WTC11 (cell line): Measurements from ENCODE around the gene CADM1. TPM values are rescaled to one million over a fixed set of nuclear protein-coding genes. Genes with fewer than 3 reads are reported as not detected.

ENCODE experiments used
- ATAC-seq: fragments of 200-7000 bp; cut with Tn5 transposase; 2 replicates; pipeline ENCODE4 v1.10.0; 2021; ENCODE audit warnings: mild to moderate bottlenecking, moderate library complexity
- CTCF ChIA-PET: fragments of 300-600 bp; sonication (Branson Sonifier 250); formaldehyde crosslinking; loops from one replicate; lab custom pipeline; 2021; ENCODE audit warnings: antibody characterized with exemption; lab: Charles Lee
- POLR2A ChIA-PET: fragments of 350-600 bp; sonication (Branson Sonifier 250); formaldehyde crosslinking; loops from one replicate; lab custom pipeline; 2021; ENCODE audit warnings: antibody characterized with exemption; lab: Charles Lee
- DNase-seq: peaks from one replicate; pipeline ENCODE4 v3.0.0; 2021; ENCODE audit warnings: low spot score
- H3K27ac Mint-ChIP-seq: 2 replicates; pipeline ENCODE4 v1.8.0; 2021; ENCODE audit warnings: mixed read lengths
- H3K27me3 Mint-ChIP-seq: 2 replicates; pipeline ENCODE4 v1.8.0; 2021; ENCODE audit warnings: low read depth, mild to moderate bottlenecking, moderate library complexity, mixed read lengths
- H3K36me3 Mint-ChIP-seq: 2 replicates; pipeline ENCODE4 v1.8.0; 2021; ENCODE audit warnings: mixed read lengths
- H3K4me1 Mint-ChIP-seq: 2 replicates; pipeline ENCODE4 v1.8.0; 2022; ENCODE audit warnings: mixed read lengths
- H3K4me3 Mint-ChIP-seq: 2 replicates; pipeline ENCODE4 v1.8.0; 2021; ENCODE audit warnings: mild to moderate bottlenecking, moderate library complexity, mixed read lengths
- H3K9me3 Mint-ChIP-seq: 2 replicates; pipeline ENCODE4 v1.8.0; 2021; ENCODE audit warnings: mixed read lengths
- CREM ChIP-seq: sonication (generic); formaldehyde crosslinking; IDR thresholded peaks from 2 replicates; pipeline ENCODE4 v1.8.1; 2022; ENCODE audit warnings: mild to moderate bottlenecking, missing genetic modification reagents, moderate library complexity
- EMX1 ChIP-seq: fragments of 250-450 bp; sonication (Bioruptor Pico); IDR thresholded peaks from 2 replicates; pipeline ENCODE4 v1.8.0; 2021; ENCODE audit warnings: mild to moderate bottlenecking
- JAZF1 ChIP-seq: fragments of 250-450 bp; sonication (Bioruptor Pico); IDR thresholded peaks from 2 replicates; pipeline ENCODE4 v1.9.0; 2021; ENCODE audit warnings: moderate library complexity, mild to moderate bottlenecking, inconsistent platforms
- KAT7 ChIP-seq: sonication (generic); formaldehyde crosslinking; IDR thresholded peaks from 2 replicates; pipeline ENCODE4 v1.8.1; 2023; ENCODE audit warnings: missing genetic modification reagents, mild to moderate bottlenecking, borderline replicate concordance
- MXD4 ChIP-seq: fragments of 250-450 bp; sonication (Bioruptor Pico); IDR thresholded peaks from 2 replicates; pipeline ENCODE4 v1.8.0; 2021; ENCODE audit warnings: mild to moderate bottlenecking, moderate library complexity, borderline replicate concordance
- MYBL2 ChIP-seq: sonication (generic); formaldehyde crosslinking; IDR thresholded peaks from 2 replicates; pipeline ENCODE4 v1.8.1; 2023; ENCODE audit warnings: mild to moderate bottlenecking, moderate library complexity, missing genetic modification reagents
- PRRX2 ChIP-seq: fragments of 250-450 bp; sonication (Bioruptor Pico); IDR thresholded peaks from 2 replicates; pipeline ENCODE4 v1.8.0; 2021; ENCODE audit warnings: mild to moderate bottlenecking
- RELA ChIP-seq: sonication (generic); formaldehyde crosslinking; IDR thresholded peaks from 2 replicates; pipeline ENCODE4 v1.8.1; 2022; ENCODE audit warnings: missing genetic modification reagents, mild to moderate bottlenecking, borderline replicate concordance
- SP1 ChIP-seq: sonication (generic); formaldehyde crosslinking; conservative IDR thresholded peaks from 2 replicates; pipeline ENCODE4 v1.8.1; 2022; ENCODE audit warnings: missing genetic modification reagents
- ZNF219 ChIP-seq: sonication (generic); formaldehyde crosslinking; IDR thresholded peaks from 2 replicates; pipeline ENCODE4 v1.8.0; 2023; ENCODE audit warnings: missing genetic modification reagents, mild to moderate bottlenecking, borderline replicate concordance
- total RNA-seq: library from RNA; stranded (reverse); gene quantifications from 3 replicates; pipeline ENCODE4 v1.2.3, GENCODE V29; 2021
- TF ChIP-seq, protein P1 (sequence below): sonication (generic); formaldehyde crosslinking; IDR thresholded peaks from 2 replicates; pipeline ENCODE4 v1.8.0; 2023; ENCODE audit warnings: missing genetic modification reagents
- TF ChIP-seq, protein P2 (sequence below): sonication (generic); formaldehyde crosslinking; IDR thresholded peaks from 2 replicates; pipeline ENCODE4 v1.8.1; 2022; ENCODE audit warnings: mild to moderate bottlenecking, moderate library complexity, missing genetic modification reagents
- TF ChIP-seq, protein P3 (sequence below): fragments of 250-450 bp; sonication (Bioruptor Pico); IDR thresholded peaks from 2 replicates; pipeline ENCODE4 v2.1.2; 2022; ENCODE audit warnings: mild to moderate bottlenecking, moderate library complexity
- TF ChIP-seq, protein P4 (sequence below): sonication (generic); formaldehyde crosslinking; IDR thresholded peaks from 2 replicates; pipeline ENCODE4 v1.8.0; 2023; ENCODE audit warnings: missing genetic modification reagents, mild to moderate bottlenecking, borderline replicate concordance
- TF ChIP-seq, protein P5 (sequence below): sonication (generic); formaldehyde crosslinking; IDR thresholded peaks from 2 replicates; pipeline ENCODE4 v1.8.1; 2022; ENCODE audit warnings: low read depth, missing genetic modification reagents, borderline replicate concordance
- TF ChIP-seq, protein P6 (sequence below): fragments of 250-450 bp; sonication (Bioruptor Pico); IDR thresholded peaks from 2 replicates; pipeline ENCODE4 v1.9.0; 2021; ENCODE audit warnings: mild to moderate bottlenecking
- TF ChIP-seq, protein P7 (sequence below): fragments of 200-600 bp; IDR thresholded peaks from 2 replicates; pipeline ENCODE4 v1.8.0; 2022; ENCODE audit warnings: antibody characterized with exemption

The CADM1 gene
- total RNA-seq, 1 experiment from 2014 or later = 26.8 TPM

DNA sequence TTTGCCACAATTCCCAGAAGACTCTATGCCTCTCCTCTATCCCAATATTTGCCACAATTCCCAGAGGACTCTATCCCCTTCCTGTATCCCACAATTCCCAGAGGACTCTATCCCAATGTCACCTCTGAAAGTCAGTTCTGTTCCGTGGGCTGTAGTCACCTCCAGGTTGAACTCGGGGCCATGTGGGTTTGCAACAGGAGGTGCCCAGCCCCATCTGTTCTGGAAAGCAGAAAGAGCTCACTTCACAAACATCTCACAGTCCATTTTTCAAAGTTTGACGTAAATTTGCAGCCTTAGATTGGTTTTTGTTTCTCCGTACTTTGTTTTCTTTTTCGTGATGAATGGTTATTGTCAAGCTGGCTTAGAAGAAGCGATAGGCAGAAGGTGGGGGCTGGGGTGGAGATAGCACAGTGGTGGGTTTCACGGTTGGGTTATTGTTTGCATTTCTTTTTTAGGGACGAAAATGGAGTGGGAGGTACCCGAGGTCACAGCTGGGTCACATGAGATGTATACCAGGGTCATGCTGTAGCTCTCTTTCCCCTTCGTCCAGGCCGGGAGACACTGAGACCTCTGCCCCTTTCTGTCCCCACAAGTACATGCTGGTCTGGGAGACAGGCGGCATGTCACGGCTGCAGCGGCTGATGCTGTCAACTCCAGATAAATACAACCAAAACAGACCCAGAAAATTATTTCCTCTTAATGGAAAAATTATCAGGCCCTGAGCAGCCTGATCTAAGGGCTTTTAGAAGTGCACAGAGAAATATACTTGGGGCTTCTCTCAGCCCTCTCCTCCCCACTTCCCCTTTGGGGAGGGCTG, 374.5 kb downstream of the CADM1 start (continued):
- TF ChIP-seq, protein P1, sequence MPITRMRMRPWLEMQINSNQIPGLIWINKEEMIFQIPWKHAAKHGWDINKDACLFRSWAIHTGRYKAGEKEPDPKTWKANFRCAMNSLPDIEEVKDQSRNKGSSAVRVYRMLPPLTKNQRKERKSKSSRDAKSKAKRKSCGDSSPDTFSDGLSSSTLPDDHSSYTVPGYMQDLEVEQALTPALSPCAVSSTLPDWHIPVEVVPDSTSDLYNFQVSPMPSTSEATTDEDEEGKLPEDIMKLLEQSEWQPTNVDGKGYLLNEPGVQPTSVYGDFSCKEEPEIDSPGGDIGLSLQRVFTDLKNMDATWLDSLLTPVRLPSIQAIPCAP (CRISPR knock-in tag) = no peak
- no peak for TF ChIP-seq JAZF1 (CRISPR knock-in tag)
- TF ChIP-seq, protein P2, sequence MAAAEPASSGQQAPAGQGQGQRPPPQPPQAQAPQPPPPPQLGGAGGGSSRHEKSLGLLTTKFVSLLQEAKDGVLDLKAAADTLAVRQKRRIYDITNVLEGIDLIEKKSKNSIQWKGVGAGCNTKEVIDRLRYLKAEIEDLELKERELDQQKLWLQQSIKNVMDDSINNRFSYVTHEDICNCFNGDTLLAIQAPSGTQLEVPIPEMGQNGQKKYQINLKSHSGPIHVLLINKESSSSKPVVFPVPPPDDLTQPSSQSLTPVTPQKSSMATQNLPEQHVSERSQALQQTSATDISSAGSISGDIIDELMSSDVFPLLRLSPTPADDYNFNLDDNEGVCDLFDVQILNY (CRISPR knock-in tag) = no peak

DNA sequence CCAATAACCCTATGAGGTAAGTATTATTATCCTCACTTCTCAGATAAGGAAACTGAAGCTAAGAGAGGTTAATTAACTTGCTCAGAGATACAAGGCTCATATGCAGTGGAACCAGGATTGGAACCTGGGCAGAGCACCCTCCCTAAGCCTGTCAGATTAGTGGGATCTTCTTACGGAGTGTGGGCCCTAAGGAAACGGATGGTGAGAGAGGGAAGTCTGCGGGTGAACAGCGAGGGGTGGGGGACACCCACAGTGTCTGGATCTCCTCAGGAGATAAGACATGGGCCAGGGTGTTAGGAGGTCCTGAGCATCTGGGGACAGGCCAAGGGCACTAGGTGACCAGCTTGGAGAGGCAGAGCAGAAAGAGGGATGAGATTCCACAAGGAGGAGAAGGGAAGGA, 376.0 kb downstream of the CADM1 start:
- POLR2A ChIA-PET = no interaction called here
- DNase-seq (no peak), ATAC-seq (no peak)
- no peak overlapping the region for H3K4me3 Mint-ChIP-seq
- CTCF ChIA-PET = no interaction called here
- TF ChIP-seq CREM (no peak), ZNF219 (CRISPR knock-in tag) (no peak), EMX1 (CRISPR knock-in tag) (no peak), PRRX2 (CRISPR knock-in tag) (no peak), KAT7 (CRISPR knock-in tag) (no peak), MYBL2 (no peak), SP1 (CRISPR knock-in tag) (no peak), RELA (CRISPR knock-in tag) (no peak), MXD4 (CRISPR knock-in tag) (no peak)
- TF ChIP-seq, protein P3, sequence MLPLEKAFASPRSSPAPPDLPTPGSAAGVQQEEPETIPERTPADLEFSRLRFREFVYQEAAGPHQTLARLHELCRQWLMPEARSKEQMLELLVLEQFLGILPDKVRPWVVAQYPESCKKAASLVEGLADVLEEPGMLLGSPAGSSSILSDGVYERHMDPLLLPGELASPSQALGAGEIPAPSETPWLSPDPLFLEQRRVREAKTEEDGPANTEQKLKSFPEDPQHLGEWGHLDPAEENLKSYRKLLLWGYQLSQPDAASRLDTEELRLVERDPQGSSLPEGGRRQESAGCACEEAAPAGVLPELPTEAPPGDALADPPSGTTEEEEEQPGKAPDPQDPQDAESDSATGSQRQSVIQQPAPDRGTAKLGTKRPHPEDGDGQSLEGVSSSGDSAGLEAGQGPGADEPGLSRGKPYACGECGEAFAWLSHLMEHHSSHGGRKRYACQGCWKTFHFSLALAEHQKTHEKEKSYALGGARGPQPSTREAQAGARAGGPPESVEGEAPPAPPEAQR = no peak
- TF ChIP-seq, protein P4, sequence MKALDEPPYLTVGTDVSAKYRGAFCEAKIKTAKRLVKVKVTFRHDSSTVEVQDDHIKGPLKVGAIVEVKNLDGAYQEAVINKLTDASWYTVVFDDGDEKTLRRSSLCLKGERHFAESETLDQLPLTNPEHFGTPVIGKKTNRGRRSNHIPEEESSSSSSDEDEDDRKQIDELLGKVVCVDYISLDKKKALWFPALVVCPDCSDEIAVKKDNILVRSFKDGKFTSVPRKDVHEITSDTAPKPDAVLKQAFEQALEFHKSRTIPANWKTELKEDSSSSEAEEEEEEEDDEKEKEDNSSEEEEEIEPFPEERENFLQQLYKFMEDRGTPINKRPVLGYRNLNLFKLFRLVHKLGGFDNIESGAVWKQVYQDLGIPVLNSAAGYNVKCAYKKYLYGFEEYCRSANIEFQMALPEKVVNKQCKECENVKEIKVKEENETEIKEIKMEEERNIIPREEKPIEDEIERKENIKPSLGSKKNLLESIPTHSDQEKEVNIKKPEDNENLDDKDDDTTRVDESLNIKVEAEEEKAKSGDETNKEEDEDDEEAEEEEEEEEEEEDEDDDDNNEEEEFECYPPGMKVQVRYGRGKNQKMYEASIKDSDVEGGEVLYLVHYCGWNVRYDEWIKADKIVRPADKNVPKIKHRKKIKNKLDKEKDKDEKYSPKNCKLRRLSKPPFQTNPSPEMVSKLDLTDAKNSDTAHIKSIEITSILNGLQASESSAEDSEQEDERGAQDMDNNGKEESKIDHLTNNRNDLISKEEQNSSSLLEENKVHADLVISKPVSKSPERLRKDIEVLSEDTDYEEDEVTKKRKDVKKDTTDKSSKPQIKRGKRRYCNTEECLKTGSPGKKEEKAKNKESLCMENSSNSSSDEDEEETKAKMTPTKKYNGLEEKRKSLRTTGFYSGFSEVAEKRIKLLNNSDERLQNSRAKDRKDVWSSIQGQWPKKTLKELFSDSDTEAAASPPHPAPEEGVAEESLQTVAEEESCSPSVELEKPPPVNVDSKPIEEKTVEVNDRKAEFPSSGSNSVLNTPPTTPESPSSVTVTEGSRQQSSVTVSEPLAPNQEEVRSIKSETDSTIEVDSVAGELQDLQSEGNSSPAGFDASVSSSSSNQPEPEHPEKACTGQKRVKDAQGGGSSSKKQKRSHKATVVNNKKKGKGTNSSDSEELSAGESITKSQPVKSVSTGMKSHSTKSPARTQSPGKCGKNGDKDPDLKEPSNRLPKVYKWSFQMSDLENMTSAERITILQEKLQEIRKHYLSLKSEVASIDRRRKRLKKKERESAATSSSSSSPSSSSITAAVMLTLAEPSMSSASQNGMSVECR = no peak
- TF ChIP-seq, protein P5, sequence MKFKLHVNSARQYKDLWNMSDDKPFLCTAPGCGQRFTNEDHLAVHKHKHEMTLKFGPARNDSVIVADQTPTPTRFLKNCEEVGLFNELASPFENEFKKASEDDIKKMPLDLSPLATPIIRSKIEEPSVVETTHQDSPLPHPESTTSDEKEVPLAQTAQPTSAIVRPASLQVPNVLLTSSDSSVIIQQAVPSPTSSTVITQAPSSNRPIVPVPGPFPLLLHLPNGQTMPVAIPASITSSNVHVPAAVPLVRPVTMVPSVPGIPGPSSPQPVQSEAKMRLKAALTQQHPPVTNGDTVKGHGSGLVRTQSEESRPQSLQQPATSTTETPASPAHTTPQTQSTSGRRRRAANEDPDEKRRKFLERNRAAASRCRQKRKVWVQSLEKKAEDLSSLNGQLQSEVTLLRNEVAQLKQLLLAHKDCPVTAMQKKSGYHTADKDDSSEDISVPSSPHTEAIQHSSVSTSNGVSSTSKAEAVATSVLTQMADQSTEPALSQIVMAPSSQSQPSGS (CRISPR knock-in tag) = no peak
- TF ChIP-seq, protein P6, sequence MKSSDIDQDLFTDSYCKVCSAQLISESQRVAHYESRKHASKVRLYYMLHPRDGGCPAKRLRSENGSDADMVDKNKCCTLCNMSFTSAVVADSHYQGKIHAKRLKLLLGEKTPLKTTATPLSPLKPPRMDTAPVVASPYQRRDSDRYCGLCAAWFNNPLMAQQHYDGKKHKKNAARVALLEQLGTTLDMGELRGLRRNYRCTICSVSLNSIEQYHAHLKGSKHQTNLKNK (CRISPR knock-in tag) = no peak
- TF ChIP-seq, protein P7, sequence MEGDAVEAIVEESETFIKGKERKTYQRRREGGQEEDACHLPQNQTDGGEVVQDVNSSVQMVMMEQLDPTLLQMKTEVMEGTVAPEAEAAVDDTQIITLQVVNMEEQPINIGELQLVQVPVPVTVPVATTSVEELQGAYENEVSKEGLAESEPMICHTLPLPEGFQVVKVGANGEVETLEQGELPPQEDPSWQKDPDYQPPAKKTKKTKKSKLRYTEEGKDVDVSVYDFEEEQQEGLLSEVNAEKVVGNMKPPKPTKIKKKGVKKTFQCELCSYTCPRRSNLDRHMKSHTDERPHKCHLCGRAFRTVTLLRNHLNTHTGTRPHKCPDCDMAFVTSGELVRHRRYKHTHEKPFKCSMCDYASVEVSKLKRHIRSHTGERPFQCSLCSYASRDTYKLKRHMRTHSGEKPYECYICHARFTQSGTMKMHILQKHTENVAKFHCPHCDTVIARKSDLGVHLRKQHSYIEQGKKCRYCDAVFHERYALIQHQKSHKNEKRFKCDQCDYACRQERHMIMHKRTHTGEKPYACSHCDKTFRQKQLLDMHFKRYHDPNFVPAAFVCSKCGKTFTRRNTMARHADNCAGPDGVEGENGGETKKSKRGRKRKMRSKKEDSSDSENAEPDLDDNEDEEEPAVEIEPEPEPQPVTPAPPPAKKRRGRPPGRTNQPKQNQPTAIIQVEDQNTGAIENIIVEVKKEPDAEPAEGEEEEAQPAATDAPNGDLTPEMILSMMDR = no peak
- TF ChIP-seq, protein P2 (CRISPR knock-in tag) = no peak
- H3K27ac Mint-ChIP-seq = no peak overlapping the region
- no peaks in the 10 kb centered on the region; the same call in none of the 2 replicates for H3K27me3 Mint-ChIP-seq
- H3K9me3 Mint-ChIP-seq = peaks cover 5% of the 10 kb centered on the region; the same call in 1 of the 2 replicates
- peaks cover 8% of the 10 kb centered on the region for H3K4me1 Mint-ChIP-seq
- no peaks in the 10 kb centered on the region for H3K36me3 Mint-ChIP-seq
